ENCODE measurements around the gene GJA4.

GRCh38 chr1:34779962-34780361 is 12.8 kb upstream of the GJA4 start:
- TF ChIP-seq CTCF (IDR thresholded peaks at IDR 0.05) (no peak), POLR2A (IDR thresholded peaks at IDR 0.05) (no peak), EP300 (IDR thresholded peaks at IDR 0.05; ENCODE audit: low read depth) (no peak), POLR2AphosphoS5 (IDR thresholded peaks at IDR 0.05) (no peak)
